ENCODE data around the gene PEX26. TPM values are rescaled to one million over a fixed set of nuclear protein-coding genes. Genes with fewer than 3 reads are reported as not detected.

The PEX26 gene
- total and polyA plus RNA-seq, 4 donors: 3.5 to 21.0 (median 16.9) TPM

- Histone ChIP-seq H3K9ac (ENCODE audit: low read depth in 1 of 2, low read length in 2 of 2) (no peak overlapping the region), H3K27ac (ENCODE audit: low read depth in 1 of 2, low read length in 2 of 2) (no peak overlapping the region)
- 36% methylated on average over 6 of the region's 6 CpGs for WGBS
These were observed 35.1 kb upstream of the PEX26 start for GRCh38 chr22:18042685-18043084.

GRCh38 chr22:18044548-18045271 is 33.1 kb upstream of the PEX26 start:
- 29% methylated on average over 11 of the region's 11 CpGs for WGBS
- H3K4me3 ChIP-seq (ENCODE audit: low read depth in 1 of 3, low read length in 3 of 3): no peak overlapping the region
- H3K9ac ChIP-seq (ENCODE audit: low read depth in 1 of 2, low read length in 2 of 2): peak overlapping the region in 1 of 2 donors; percentile 58
- peak; percentile 73 for DNase-seq (ENCODE audit: low spot score)
- H3K27ac ChIP-seq (ENCODE audit: low read depth in 1 of 2, low read length in 2 of 2): peak overlapping the region; percentile 54 to 79
- no peaks in the 10 kb centered on the region for H3K27me3 ChIP-seq (ENCODE audit: control insufficient read depth in 4 of 4, insufficient read depth in 4 of 4, low read length in 3 of 4)
- peak; percentile 98 for TF ChIP-seq NR2F2 (IDR thresholded peaks at IDR 0.05)
- TF ChIP-seq GABPA (IDR thresholded peaks at IDR 0.05 in 1 of 2, conservative IDR thresholded peaks at IDR 0.05 in 1 of 2): peak in 1 of 2 donors; percentile 45
- peak; percentile 83 for TF ChIP-seq YY1 (IDR thresholded peaks at IDR 0.05)
- peak; percentile 53 for TF ChIP-seq REST (IDR thresholded peaks at IDR 0.05)
- TF ChIP-seq FOXA1 (IDR thresholded peaks at IDR 0.05): peak; percentile 48
- peak; percentile 94 to 95 for TF ChIP-seq HNF4A (conservative IDR thresholded peaks at IDR 0.05)
- peak; percentile 88 for TF ChIP-seq HNF4G (IDR thresholded peaks at IDR 0.05)
- peak; percentile 48 for TF ChIP-seq ATF3 (IDR thresholded peaks at IDR 0.05)
- TF ChIP-seq FOXA2 (IDR thresholded peaks at IDR 0.05): peak; percentile 41
- peak; percentile 51 to 86 for TF ChIP-seq JUND (IDR thresholded peaks at IDR 0.05)
- TF ChIP-seq, protein P1, sequence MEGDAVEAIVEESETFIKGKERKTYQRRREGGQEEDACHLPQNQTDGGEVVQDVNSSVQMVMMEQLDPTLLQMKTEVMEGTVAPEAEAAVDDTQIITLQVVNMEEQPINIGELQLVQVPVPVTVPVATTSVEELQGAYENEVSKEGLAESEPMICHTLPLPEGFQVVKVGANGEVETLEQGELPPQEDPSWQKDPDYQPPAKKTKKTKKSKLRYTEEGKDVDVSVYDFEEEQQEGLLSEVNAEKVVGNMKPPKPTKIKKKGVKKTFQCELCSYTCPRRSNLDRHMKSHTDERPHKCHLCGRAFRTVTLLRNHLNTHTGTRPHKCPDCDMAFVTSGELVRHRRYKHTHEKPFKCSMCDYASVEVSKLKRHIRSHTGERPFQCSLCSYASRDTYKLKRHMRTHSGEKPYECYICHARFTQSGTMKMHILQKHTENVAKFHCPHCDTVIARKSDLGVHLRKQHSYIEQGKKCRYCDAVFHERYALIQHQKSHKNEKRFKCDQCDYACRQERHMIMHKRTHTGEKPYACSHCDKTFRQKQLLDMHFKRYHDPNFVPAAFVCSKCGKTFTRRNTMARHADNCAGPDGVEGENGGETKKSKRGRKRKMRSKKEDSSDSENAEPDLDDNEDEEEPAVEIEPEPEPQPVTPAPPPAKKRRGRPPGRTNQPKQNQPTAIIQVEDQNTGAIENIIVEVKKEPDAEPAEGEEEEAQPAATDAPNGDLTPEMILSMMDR (IDR thresholded peaks at IDR 0.05; ENCODE audit: low read depth, low read length, missing input control): no peak
- TF ChIP-seq RAD21 (IDR thresholded peaks at IDR 0.05): no peak
- peak; percentile 91 for TF ChIP-seq SP1 (IDR thresholded peaks at IDR 0.05)
- no peak for TF ChIP-seq TAF1 (conservative IDR thresholded peaks at IDR 0.05)
- peak in 1 of 2 donors; percentile 33 for TF ChIP-seq EGR1 (IDR thresholded peaks at IDR 0.05; ENCODE audit: low read depth in 2 of 2)
- TF ChIP-seq, protein P2, sequence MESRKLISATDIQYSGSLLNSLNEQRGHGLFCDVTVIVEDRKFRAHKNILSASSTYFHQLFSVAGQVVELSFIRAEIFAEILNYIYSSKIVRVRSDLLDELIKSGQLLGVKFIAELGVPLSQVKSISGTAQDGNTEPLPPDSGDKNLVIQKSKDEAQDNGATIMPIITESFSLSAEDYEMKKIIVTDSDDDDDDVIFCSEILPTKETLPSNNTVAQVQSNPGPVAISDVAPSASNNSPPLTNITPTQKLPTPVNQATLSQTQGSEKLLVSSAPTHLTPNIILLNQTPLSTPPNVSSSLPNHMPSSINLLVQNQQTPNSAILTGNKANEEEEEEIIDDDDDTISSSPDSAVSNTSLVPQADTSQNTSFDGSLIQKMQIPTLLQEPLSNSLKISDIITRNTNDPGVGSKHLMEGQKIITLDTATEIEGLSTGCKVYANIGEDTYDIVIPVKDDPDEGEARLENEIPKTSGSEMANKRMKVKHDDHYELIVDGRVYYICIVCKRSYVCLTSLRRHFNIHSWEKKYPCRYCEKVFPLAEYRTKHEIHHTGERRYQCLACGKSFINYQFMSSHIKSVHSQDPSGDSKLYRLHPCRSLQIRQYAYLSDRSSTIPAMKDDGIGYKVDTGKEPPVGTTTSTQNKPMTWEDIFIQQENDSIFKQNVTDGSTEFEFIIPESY (IDR thresholded peaks at IDR 0.05): peak; percentile 82
- TF ChIP-seq, protein P3, sequence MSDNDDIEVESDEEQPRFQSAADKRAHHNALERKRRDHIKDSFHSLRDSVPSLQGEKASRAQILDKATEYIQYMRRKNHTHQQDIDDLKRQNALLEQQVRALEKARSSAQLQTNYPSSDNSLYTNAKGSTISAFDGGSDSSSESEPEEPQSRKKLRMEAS (IDR thresholded peaks at IDR 0.05): peak; percentile 87
- peak; percentile 89 for TF ChIP-seq RXRA (IDR thresholded peaks at IDR 0.05)
- peaks cover 6 to 31% (median 25%) of the 10 kb centered on the region in 4 donors for H3K4me1 ChIP-seq (ENCODE audit: control insufficient read depth in 4 of 4, insufficient read depth in 4 of 4, low read length in 3 of 4)
- H3K9me3 ChIP-seq (ENCODE audit: control insufficient read depth in 4 of 4, low read length in 3 of 4): no peaks in the 10 kb centered on the region
- H3K36me3 ChIP-seq (ENCODE audit: control insufficient read depth in 4 of 4, insufficient read depth in 3 of 4, low read depth in 1 of 4, low read length in 3 of 4): no peaks in the 10 kb centered on the region

More at GRCh38 chr22:18042685-18043084, 35.1 kb upstream of the PEX26 start:
- TF ChIP-seq SP1 (IDR thresholded peaks at IDR 0.05) (peak; percentile 67), RXRA (IDR thresholded peaks at IDR 0.05) (peak; percentile 76 to 84), NR2F2 (IDR thresholded peaks at IDR 0.05) (peak; percentile 91), HNF4A (conservative IDR thresholded peaks at IDR 0.05) (peak; percentile 56 to 58), FOXA1 (IDR thresholded peaks at IDR 0.05) (no peak), YY1 (IDR thresholded peaks at IDR 0.05) (peak; percentile 54)
- TF ChIP-seq, protein P2 (IDR thresholded peaks at IDR 0.05): no peak
- TF ChIP-seq, protein P3 (IDR thresholded peaks at IDR 0.05): peak; percentile 78
- Histone ChIP-seq H3K9me3 (ENCODE audit: control insufficient read depth in 4 of 4, low read length in 3 of 4) (no peaks in the 10 kb centered on the region), H3K4me3 (ENCODE audit: low read depth in 1 of 3, low read length in 3 of 3) (no peak overlapping the region), H3K4me1 (ENCODE audit: control insufficient read depth in 4 of 4, insufficient read depth in 4 of 4, low read length in 3 of 4) (peaks cover 6 to 31% (median 25%) of the 10 kb centered on the region in 4 donors), H3K36me3 (ENCODE audit: control insufficient read depth in 4 of 4, insufficient read depth in 3 of 4, low read depth in 1 of 4, low read length in 3 of 4) (no peaks in the 10 kb centered on the region), H3K27me3 (ENCODE audit: control insufficient read depth in 4 of 4, insufficient read depth in 4 of 4, low read length in 3 of 4) (no peaks in the 10 kb centered on the region)
- DNase-seq (ENCODE audit: low spot score): no peak

All from liver (tissue), 9 donors.